Skeletal muscle cell (primary cell): ENCODE data around the gene ADCK1.
"Not testable (repeated sequence)": the region's sequence is repeated elsewhere in the genome, so short reads cannot be mapped to it uniquely, and the experiment has no call there.

Experiments
- DNase-seq: peaks from one replicate; pipeline ENCODE4 v3.0.0-alpha.2; 2010; ENCODE audit warnings: low read depth
- H3K4me3 ChIP-seq: 2 replicates; pipeline ENCODE4 v1.5.1; 2011; ENCODE audit warnings: low read depth, mild to moderate bottlenecking, control low read depth, low read length, moderate library complexity

Gene ADCK1

DNA sequence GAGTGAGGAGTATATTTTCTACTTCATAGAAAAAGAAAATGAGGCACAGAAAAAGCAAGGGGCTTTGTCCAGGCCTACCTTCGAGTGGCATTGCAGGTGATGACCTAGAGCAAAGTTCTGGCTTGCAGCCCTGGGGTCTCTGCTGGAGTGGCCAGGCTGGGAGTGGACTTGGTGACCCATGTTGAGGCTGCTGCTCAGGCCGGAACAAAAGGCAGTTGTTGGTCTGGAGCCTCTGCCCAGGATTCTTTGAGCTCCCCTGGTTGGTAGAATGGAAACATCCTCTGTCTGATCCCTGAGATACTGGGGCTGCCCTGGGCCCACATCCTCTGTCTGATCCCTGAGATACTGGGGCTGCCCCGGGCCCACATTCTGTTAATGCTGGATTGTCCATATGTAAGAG lies 86.1 kb downstream of the ADCK1 start:
- no peak overlapping the region for H3K4me3 ChIP-seq
- DNase-seq = no peak

DNA sequence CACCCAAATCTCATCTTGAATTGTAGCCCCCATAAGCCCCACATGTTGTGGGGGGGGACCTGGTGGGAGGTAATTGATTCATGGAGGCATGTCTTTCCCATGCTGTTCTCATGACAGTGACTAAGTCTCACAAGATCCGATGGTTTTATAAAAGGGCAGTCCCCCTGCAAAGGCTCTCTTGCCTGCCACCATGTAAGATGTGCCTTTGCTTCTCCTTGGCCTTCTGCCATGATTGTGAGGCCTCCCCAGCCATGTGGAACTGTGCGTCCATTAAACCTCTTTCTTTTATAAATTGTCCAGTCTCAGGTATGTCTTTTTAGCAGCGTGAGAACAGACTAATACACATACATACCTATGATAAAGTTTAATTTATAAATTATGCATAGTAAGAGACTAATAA lies 89.0 kb downstream of the ADCK1 start:
- not testable (repeated sequence) for H3K4me3 ChIP-seq, DNase-seq

DNA sequence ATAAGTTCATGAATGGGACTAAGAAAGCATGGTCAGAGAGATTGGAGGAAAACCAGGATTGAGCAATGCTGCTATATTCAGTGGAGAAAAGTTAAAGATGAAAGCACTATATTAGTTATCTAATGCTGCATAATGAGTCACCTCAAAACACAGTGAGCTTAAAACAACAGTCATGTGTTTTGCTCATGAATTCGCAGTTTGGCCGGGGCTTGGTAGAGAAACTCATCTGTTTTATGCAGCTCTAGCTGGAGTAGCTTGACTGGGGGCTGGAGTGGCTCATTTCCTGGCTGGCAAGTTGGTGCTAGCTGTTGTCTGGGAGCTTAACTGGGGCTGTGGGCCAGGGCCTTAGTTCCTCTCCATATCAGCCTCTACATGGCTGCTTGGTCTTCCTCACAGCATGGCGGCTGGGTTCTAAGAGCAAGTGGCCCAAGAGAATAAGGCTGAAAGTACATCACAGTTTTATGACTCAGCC lies 90.1 kb downstream of the ADCK1 start:
- DNase-seq = peak; percentile 37
- H3K4me3 ChIP-seq = no peak overlapping the region

DNA sequence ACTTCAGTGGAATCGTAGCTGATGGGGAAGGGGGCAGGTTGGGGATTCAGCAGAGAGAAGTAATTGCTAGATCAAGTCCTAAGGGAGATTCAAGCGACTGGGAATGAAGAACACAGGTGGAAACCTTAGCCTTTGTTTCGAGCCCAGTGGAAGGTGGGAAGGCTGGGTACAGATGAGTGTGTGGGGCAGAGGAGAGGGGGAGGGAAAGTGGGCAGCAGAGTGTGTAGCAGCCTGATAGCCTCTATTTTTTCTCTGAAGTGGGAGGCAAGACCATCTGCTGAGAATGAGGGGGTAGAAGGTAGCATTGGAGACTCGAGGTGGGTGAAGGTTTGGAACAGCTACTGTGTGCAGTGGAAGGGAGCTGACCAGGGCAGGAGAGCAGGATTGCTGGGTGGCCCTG lies 91.0 kb downstream of the ADCK1 start:
- DNase-seq = no peak
- H3K4me3 ChIP-seq = no peak overlapping the region

DNA sequence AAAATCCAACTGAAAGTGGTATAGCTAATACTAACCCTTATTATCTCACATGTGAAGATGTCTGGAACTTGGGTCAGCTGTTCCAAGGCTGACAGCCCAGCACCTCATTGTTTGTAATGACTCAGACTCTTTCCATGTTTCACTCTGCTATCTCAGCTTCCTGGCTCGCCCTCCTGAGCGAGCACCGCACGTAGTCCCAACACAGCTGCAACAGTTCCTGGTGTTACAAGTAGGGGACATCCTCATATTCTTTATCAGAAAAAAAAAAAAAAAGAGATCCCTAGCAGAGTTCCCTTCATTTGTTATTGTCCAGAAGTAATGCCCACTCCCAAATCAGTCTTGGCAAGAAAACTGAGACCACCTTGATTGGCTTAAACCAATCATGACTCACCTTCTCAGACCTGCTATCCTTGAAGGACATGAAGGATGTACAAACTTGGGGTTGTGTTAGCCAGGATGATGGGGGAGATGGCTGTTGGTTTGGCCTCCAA lies 92.5 kb downstream of the ADCK1 start:
- H3K4me3 ChIP-seq = no peak overlapping the region
- no peak for DNase-seq

DNA sequence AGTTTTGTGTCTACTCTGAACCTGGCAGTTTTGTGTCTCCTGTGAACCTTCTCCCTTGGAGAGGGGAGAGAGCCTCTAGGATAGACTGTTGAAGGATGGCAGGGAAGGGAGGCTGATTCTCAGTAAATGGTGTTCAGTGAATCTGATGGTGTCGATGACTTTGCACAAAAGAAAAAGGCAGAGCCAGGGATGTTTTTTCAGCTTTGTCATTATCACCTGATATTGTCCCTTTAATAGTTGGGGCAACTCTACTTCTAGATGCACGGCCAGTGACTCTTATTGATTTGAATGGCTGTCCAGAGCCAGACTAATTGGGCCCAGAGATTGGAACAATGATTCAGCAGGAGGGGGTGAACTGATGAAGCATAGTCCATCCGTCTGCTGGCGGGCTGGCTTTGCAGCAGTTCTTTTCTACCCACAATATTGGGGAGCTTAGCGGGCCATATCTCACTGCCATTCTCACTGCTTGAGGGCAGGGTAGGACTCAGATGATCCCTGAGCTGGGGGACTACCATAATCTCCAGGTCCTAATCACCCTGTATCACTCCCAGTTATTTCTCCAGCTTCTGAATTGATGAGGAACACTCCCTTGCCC lies 93.1 kb downstream of the ADCK1 start:
- no peak overlapping the region for H3K4me3 ChIP-seq
- no peak for DNase-seq

DNA sequence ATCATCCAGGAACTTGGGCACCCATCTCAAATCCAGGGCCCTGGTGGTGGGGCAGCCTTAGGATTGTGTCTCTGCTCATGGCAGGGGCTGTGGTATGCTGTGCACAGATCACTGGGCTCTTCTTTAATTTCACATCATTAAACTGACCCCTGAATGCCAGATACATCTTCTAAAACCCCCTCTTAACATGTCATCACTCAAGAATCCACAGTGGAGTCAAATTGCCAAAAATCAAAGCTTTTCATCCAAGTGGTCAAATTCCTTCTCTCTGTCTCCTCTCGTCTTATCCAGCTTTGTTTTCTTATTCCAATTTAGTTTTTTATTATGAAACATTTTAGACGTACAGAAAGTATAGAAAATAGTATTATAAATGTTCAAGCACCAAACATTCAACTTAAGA lies 97.5 kb downstream of the ADCK1 start:
- no peak for DNase-seq
- no peak overlapping the region for H3K4me3 ChIP-seq

DNA sequence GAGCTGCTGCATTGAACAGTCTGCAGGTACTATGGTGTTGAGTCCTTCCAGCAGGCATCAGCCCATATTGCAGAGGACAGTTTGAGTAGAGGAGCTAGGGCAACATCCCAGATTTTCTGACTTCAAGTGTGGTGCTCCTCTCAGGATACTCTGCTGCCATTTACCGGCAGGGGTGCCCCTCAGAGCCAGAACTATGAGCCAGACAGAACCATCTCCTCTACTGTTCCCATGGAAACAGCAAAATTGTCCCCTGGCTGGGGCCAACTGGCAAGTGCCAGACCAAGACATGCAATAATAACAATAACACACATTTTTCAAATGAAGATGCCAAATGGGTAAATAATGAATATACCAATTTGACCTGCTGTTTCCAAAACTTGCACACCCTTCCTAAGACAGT lies 102.9 kb downstream of the ADCK1 start:
- no peak for DNase-seq

DNA sequence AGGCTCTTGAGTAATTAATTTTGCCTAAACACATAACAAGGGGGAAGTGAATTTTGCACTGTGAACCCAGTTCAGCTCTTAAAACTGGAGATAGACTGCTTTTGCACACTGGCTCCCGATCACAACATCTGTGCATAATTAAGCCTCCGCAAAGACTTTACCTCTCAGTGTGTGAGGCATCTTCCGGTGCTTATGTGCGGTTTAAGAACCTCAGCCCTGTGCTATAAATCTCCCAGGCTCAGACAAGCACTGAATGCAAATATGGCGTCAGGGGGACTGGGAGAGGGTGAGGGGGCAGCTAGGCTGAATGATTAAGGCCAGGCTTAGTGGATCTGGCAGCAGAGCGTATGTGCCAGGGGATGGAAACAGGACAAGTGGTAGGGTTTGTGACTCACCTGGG lies 103.3 kb downstream of the ADCK1 start:
- DNase-seq = peak; percentile 37
- no peak overlapping the region for H3K4me3 ChIP-seq

More for the DNA sequence above, 102.9 kb downstream of the ADCK1 start:
- no peak overlapping the region for H3K4me3 ChIP-seq

DNA sequence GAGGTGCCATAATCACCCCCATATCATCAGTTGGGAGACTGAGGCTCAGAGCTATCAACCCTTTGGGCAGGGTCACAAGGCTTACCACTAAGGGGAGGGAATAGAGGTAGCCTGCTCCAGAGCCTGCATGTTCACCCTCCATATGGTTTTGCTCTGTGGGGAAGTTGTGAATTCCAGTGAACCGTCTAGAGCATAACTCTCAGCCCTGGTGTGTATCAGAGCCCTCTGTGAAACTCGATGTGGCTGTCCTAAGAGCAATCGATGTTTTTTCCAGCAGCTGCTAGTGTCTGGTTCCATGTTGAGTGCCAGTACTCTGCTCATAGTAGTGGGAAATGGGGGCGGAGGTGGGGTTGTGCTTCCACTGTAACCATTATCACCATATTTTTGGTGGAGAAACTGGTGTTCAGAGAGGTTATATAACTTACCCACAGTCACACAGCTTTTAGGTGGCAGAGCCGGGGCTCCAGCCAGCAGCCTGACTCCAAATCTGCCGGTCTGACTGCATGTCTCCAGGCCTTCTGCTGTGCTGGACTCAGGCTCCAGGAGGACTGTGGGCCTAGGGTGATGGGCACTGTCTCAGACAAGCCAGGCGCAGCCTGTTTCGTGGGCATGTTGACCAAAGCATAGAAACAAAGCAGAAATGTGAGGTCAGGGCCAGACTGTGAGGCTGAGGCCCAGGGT lies 104.2 kb downstream of the ADCK1 start:
- no peak for DNase-seq
- no peak overlapping the region for H3K4me3 ChIP-seq

DNA sequence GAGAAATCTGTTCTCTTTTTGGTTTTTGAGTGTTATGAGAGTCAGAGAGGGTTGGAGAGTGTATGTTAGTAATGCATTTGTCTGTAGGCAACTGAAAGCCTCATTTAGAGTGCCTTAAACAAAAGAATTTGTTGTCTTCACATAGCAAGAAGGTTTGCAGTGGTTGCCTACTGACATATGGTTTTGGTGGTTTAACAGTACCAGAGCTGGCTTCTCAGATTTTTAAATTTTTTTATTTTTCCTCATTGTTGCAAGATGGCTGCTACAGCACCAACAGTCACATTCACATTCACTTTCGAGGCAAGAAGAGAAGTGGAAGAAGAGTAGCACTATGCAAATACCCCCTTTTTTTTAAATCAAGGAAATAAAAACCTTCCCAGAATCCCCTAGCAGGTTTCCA lies 106.5 kb downstream of the ADCK1 start:
- no peak for DNase-seq
- H3K4me3 ChIP-seq = no peak overlapping the region

DNA sequence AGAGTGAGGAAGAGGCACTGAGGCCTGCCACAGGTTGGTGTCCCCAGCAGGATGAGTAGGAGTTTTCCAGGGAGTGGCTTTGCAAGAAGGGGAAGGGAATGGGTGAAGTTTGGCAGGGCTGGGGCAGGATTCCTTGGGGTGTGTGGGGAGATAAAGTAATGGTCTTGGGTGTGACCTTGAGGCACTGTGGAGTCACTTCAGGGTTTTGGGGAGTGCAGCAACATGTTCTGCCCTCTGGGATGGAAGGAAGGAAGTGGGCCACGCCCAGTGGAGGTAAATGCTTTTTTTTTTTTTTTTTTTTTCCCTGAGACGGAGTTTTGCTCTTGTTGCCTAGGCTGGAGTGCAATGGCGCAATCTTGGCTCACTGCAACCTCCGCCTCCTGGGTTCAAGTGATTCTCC lies 108.9 kb downstream of the ADCK1 start:
- DNase-seq = no peak
- H3K4me3 ChIP-seq = no peak overlapping the region

DNA sequence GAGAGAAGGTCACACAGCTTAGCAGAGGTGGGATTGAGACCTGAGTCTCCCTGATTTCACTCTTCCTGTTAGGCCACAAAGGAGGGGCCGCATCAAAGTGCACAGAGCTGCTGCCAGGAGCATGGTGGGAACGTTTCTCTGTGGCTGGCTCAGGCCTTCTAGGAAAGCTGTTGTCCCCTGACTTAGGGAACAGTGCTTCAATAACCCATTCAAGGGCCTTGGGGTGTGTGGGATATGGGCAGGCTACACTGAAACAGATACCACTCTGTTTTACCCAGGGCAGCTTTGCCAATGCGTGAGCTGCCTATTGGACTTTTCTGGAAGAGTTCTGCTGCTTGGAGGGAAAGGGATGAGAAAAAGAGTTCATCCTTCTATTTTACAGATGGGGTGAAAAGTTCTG lies 110.0 kb downstream of the ADCK1 start:
- no peak for DNase-seq

DNA sequence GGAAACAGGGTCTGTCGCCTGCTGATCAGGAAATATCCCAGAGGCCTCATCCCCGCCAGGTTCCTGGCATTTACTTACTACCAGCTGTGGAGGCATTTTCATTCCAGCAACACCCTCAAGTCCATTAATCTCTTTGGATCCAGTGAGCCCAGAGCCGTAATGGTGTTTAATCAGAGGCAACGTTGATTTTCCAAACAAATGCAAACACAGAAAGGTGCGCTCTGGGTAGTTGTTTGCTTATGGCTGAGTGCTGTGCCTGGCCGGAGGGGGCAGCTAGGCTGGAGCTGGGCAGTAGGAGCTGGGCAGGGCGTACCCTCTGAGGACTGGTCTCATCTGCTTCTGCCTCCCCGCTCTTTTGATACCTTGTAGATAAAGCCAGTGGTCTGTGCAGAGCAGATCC lies 110.6 kb downstream of the ADCK1 start:
- H3K4me3 ChIP-seq = no peak overlapping the region
- DNase-seq = no peak

More for the DNA sequence above, 110.0 kb downstream of the ADCK1 start:
- no peak overlapping the region for H3K4me3 ChIP-seq

DNA sequence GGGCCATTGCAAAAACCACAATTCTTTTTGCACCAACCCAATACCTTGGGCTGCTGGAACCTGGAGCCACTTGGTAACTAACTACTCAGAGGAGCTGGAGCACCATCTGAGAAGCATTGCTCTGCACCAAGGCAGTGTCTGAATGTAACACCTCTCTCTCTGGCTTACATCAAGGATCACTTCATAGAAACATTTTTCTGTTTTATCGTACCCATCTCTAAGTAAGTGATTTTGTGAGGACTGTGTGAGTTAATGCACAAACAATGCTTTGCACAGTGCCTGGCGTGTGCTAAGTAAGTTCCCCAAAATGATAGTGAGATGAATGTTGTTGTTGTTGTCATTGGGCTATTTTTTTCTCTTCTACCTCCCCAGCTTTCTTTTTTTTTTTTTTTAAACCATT lies 111.4 kb downstream of the ADCK1 start:
- no peak for DNase-seq
- no peak overlapping the region for H3K4me3 ChIP-seq

DNA sequence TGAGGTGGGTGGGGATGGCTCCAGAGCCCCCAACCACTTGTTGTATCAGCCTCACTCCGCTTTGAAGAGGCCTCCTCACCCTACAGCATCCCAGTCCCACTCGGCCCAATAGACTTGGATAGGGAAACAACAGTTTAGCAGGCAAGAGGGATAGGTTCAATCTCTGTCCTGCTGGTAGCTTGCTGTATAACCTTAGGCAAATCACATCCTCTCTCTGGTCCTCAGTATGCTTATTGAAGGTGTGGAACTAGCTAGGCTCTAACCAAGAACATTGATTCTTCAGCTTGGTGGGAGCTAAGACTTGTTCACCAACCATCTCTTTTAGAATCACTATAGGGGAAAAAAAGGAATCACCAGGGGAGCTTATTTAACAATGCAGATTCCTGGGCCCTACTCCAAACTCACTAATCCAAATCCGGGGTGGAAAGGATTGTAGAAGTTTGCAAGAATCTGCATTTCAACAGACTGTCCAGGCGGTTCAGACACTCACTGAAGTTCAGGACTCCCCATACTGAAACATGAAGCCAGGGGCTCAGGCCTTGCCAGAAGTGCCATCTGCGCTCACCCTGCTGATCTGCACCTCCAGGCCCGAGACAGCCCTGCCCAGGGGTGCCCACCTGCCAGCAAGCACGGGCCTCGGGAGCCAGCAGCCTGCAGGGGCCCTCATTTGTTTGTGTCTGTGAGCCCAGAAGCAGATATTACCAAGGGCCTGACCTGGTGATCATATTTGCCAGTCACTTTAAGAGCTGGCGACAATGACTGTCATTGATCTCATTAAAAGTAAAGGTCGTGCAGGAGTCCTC lies 113.0 kb downstream of the ADCK1 start:
- DNase-seq = no peak
- no peak overlapping the region for H3K4me3 ChIP-seq

DNA sequence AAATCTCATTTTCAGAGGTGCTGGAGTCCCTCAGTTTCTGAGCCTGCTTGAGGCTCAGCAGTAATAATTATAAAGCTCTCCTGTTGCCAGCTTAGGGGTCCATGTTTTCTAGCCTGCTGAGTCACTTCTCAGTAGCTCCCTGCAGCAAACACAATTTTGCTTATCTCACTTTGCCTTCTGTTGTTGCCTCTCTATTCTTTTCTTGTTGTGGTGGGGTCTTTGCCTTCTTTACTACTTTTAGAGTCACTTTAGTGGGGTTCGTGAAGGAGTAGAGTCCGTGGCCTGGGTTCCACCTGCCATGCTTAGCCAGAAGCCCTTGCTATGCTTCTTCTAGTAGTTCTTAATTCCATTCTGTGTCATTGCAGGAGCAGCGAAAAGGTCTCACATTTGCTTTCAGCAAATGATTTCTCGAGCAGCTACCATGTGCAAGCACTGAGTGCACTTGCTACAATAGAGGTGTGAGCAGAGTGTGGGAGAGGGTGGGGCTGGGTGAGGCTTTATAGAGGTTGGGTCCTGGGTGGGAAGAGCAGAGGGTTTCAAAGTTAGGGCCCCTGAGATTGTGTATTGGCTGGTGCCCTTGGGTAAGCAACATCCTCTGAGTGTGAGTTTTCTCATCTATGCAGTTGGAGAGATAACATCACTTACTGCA lies 114.3 kb downstream of the ADCK1 start:
- DNase-seq = no peak
- no peak overlapping the region for H3K4me3 ChIP-seq

DNA sequence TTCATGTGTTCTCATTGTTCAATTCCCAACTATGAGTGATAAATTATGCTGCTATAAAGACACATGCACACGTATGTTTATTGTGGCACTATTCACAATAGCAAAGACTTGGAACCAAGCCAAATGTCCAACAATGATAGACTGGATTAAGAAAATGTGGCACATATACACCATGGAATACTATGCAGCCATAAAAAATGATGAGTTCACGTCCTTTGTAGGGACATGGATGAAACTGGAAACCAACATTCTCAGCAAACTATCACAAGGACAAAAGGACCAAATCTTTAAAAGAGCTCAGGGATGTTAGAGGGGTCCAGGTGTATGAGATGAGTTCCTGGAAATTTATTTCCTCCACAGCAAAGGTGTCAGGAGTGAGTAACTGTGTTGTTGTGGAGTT lies 115.5 kb downstream of the ADCK1 start:
- DNase-seq, H3K4me3 ChIP-seq: not testable (repeated sequence)

DNA sequence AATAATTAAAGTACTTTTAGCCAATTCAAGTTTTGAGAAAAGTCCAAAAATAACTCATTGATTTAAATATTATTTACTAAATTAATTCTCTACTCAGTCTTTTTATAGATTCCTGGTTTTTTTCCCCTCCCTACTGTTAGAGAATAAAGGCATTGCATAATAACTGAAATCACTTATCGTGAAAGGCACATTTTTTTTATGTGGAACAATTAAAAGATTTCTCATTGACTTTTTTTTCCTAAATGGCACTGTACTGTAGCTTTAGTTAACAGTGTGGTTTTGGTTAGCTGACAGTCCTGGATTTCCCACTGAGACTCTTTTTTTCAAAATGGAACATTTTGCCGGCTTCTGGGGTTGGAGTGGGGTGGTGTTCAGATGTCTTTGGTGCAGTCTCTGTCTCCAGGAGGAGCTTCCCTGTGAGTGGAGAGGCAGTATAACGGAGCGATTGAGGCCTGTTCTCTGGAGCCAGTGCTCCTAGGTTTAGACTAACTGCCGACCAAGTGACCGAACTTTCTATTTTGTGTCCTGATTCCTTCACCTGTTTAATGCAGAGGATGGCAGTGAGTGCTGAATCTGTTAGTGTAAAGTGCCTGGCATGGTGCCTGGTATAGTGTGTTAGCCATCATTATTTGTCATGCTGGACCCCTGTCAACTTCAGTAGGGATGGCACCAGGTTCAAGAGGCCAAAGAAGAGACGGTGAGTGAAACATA lies 117.7 kb downstream of the ADCK1 start:
- no peak for DNase-seq

More for the DNA sequence above, 117.7 kb downstream of the ADCK1 start:
- no peak overlapping the region for H3K4me3 ChIP-seq
